H1 (cell line): ENCODE results near the gene RGL3.

Source experiments
- NRF1 ChIP-seq: IDR thresholded peaks from 2 replicates; pipeline ENCODE4 v1.6.1; 2011; ENCODE audit warnings: mild to moderate bottlenecking, low read depth, low read length, improper control_type of control experiment
- RFX5 ChIP-seq: IDR thresholded peaks from 2 replicates; pipeline ENCODE4 v1.6.1; 2011; ENCODE audit warnings: low read depth, low read length, improper control_type of control experiment, borderline replicate concordance
- TBP ChIP-seq: IDR thresholded peaks from 2 replicates; pipeline ENCODE4 v1.6.1; 2011; ENCODE audit warnings: low read depth, low read length, improper control_type of control experiment
- TF ChIP-seq, protein P1 (sequence below), 3 experiments: IDR thresholded peaks; 1 replicate in 2 of 3; 2 replicates in 1 of 3; pipeline versions ENCODE4 v1.5.1 to v1.6.1; 2011; ENCODE audit warnings: low read length in 3 of 3, mild to moderate bottlenecking in 3 of 3, inconsistent platforms in 2 of 3, low read depth in 1 of 3, moderate library complexity in 1 of 3; ENCODE audit not compliant: insufficient read depth in 1 of 3; ENCODE audit errors: control extremely low read depth in 1 of 3
- TF ChIP-seq, protein P2 (sequence below): IDR thresholded peaks from 2 replicates; pipeline ENCODE4 v1.6.1; 2011; ENCODE audit warnings: low read length, improper control_type of control experiment
- TF ChIP-seq, protein P3 (sequence below): IDR thresholded peaks from 2 replicates; pipeline ENCODE4 v1.6.1; 2012; ENCODE audit warnings: low read length, inconsistent platforms

DNA sequence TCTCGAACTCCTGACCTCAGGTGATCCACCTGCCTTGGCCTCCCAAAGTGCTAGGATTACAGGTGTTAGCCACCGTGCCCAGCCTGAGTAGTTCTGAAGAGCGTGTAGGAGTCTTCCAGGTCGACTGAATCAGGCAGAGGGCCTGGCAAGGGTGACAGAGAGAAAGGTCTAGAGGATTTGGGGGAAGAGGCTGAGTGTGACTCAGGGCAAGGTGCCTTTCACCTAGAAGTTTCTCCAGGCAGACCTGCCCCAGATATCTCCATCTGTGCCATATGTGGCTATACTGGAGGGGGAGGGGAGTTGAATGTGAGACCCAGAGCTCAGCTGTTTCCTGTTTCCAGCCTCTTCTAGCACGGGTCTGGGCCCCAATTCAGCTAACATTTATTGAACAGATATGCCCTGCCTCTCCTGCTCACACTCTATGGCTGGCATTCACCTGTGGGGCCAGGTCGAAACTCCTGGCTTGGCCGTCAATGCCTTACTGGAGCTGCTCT lies 71.5 kb downstream of the RGL3 start:
- TF ChIP-seq, protein P1, sequence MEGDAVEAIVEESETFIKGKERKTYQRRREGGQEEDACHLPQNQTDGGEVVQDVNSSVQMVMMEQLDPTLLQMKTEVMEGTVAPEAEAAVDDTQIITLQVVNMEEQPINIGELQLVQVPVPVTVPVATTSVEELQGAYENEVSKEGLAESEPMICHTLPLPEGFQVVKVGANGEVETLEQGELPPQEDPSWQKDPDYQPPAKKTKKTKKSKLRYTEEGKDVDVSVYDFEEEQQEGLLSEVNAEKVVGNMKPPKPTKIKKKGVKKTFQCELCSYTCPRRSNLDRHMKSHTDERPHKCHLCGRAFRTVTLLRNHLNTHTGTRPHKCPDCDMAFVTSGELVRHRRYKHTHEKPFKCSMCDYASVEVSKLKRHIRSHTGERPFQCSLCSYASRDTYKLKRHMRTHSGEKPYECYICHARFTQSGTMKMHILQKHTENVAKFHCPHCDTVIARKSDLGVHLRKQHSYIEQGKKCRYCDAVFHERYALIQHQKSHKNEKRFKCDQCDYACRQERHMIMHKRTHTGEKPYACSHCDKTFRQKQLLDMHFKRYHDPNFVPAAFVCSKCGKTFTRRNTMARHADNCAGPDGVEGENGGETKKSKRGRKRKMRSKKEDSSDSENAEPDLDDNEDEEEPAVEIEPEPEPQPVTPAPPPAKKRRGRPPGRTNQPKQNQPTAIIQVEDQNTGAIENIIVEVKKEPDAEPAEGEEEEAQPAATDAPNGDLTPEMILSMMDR (IDR thresholded peaks at IDR 0.05; ENCODE audit: control extremely low read depth in 1 of 3, insufficient read depth in 1 of 3, low read depth in 1 of 3, low read length in 3 of 3) = no peak
- no peak for TF ChIP-seq TBP
- TF ChIP-seq NRF1 = no peak
- TF ChIP-seq RFX5 = no peak
- TF ChIP-seq, protein P2, sequence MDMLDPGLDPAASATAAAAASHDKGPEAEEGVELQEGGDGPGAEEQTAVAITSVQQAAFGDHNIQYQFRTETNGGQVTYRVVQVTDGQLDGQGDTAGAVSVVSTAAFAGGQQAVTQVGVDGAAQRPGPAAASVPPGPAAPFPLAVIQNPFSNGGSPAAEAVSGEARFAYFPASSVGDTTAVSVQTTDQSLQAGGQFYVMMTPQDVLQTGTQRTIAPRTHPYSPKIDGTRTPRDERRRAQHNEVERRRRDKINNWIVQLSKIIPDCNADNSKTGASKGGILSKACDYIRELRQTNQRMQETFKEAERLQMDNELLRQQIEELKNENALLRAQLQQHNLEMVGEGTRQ = no peak
- TF ChIP-seq, protein P3, sequence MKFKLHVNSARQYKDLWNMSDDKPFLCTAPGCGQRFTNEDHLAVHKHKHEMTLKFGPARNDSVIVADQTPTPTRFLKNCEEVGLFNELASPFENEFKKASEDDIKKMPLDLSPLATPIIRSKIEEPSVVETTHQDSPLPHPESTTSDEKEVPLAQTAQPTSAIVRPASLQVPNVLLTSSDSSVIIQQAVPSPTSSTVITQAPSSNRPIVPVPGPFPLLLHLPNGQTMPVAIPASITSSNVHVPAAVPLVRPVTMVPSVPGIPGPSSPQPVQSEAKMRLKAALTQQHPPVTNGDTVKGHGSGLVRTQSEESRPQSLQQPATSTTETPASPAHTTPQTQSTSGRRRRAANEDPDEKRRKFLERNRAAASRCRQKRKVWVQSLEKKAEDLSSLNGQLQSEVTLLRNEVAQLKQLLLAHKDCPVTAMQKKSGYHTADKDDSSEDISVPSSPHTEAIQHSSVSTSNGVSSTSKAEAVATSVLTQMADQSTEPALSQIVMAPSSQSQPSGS = no peak
